GM13977 (cell line): ENCODE measurements around the gene LEPROT.

ENCODE experiments used
- DNase-seq: peaks from one replicate; pipeline ENCODE4 v3.0.0; 2012; ENCODE audit warnings: low spot score
- in situ Hi-C: fragments of 300-500 bp; cut with MboI; formaldehyde crosslinking; loops from one replicate; pipeline ENCODE4 v1.12.0; 2022; ENCODE audit warnings: low sequenced_read_pairs, low pct_unique_long_range_greater_than_20kb, mixed read lengths, inconsistent platforms; ENCODE audit not compliant: unreplicated experiment
- TF ChIP-seq, protein P1 (sequence below): IDR thresholded peaks from 2 replicates; pipeline ENCODE4 v1.5.1; 2012; ENCODE audit warnings: mild to moderate bottlenecking, control low read depth; ENCODE audit not compliant: insufficient read depth; ENCODE audit errors: extremely low read depth, missing control alignments

Gene LEPROT

DNA sequence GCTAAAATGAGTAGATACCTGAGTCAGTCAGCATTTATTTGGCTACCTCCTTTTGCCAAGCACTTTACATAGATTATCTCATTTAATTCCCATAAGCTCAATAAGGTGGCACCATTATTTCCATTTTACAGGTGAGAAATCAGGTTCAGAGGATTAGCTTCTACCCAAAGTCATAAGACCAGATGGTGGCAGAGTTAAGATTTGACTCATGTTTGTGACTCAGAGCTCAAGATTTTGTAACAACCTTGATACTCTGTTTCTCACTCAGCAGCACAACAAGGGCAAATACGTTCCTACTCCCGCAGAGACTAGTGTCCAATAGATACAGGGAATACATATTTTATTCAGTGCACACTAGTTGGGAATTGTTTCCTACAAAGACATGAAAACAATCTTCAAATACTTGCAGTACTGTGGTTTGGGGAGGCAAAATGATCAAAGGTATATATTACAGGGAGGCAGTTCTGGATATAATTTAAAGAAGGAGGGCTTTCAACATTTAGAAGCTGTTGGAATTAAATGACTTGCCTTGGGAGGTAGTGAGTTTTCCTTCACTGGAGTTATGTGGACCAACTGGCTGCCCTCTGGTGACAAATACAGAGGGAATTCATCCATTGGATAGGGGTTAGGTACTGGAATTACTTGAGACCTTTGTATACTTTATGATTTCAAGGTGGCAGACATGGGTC is 3.6 kb downstream of the LEPROT start:
- in situ Hi-C loops, result no loop called here

DNA sequence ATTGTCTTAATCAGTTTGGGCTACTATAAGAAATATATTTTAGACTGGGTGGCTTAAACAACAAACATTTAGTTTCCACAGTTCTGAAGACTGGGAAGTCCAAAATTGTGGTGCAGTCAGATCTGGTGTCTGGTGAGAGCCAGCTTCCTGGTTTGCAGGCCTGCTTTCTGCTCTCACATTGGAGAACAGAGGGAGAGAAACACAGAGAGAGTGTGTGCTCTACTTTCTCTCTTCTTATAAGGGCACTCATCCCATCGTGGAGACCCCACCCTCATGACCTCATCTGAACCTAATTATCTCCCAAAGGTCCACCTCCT is 4.1 kb downstream of the LEPROT start:
- no peak for DNase-seq
- in situ Hi-C loops, result no loop called here
- TF ChIP-seq, protein P1, sequence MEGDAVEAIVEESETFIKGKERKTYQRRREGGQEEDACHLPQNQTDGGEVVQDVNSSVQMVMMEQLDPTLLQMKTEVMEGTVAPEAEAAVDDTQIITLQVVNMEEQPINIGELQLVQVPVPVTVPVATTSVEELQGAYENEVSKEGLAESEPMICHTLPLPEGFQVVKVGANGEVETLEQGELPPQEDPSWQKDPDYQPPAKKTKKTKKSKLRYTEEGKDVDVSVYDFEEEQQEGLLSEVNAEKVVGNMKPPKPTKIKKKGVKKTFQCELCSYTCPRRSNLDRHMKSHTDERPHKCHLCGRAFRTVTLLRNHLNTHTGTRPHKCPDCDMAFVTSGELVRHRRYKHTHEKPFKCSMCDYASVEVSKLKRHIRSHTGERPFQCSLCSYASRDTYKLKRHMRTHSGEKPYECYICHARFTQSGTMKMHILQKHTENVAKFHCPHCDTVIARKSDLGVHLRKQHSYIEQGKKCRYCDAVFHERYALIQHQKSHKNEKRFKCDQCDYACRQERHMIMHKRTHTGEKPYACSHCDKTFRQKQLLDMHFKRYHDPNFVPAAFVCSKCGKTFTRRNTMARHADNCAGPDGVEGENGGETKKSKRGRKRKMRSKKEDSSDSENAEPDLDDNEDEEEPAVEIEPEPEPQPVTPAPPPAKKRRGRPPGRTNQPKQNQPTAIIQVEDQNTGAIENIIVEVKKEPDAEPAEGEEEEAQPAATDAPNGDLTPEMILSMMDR, result no peak

More for the DNA sequence above, 3.6 kb downstream of the LEPROT start:
- TF ChIP-seq, protein P1, result no peak
- no peak for DNase-seq

DNA sequence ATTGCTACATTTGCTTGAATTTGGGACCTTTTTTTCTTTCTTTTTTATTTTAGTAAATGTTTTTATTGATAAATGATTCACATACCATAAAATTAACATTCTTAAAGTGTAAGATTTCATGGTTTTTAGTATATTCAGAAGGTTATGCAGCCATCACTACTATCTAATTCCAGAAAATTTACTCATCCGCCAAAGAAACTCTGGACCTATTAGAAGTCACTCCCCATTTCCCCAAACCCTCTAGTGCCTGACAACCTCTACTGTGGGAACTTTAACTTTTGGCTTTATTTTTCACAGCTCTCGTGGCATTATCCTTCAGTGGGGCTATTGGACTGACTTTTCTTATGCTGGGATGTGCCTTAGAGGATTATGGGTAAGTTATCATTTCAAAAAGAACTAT is 4.5 kb downstream of the LEPROT start:
- in situ Hi-C loops, result no loop called here
- TF ChIP-seq, protein P1, result no peak
- no peak for DNase-seq

DNA sequence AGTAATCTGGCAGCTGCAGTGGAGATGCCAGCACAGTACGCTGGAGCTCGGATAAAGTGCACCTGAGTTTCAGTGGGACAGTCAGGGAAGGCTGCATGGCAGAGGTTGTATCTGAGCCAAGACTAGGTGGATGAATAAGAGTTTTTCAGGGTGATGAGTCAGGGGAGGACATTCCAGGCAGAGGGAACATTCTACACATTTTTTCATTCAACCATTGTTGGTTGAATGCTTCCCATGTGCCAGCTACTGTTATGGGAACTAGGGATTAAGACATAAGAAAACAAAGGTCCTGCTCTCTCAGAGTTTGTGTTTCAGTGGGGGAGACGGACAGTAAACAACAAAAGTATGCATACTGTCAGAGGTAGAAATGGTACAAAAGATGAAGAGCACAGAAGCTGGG is 5.2 kb downstream of the LEPROT start:
- DNase-seq, result no peak
- TF ChIP-seq, protein P1, result no peak
- in situ Hi-C loops, result no loop called here

DNA sequence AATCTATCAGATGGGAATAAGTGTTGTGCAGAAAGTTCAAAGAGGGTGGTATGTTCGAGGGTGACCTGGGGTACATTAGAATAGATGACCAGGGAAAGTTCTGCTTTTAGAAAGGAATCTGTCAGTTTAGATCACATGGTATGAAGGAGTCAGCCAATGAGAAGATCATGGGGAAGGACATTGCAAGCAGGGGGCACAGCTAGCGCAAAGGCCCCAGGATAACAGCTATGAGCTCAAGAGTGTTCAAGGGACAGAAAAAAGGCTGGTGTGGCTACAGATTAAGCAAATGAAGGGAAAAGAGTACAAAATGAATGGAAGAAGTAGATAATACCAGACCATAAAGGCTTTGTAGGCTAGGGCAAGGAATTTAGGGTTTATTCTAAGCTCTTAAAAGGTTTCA is 8.6 kb downstream of the LEPROT start:
- TF ChIP-seq, protein P1, result no peak
- DNase-seq, result no peak
- in situ Hi-C loops, result no loop called here

DNA sequence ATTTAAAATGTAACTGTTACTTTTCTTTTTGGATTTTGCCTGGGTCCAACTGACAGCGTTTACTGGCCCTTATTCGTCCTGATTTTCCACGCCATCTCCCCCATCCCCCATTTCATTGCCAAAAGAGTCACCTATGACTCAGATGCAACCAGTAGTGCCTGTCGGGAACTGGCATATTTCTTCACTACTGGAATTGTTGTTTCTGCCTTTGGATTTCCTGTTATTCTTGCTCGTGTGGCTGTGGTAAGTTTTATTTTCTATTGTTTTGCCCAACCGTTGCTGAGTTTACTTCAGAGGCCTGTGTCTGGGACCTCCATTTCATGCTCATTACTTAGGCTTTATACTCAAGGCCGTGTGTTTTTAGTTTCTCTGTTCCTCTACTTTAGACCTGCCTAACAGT is 9.3 kb downstream of the LEPROT start:
- TF ChIP-seq, protein P1, result no peak
- DNase-seq, result no peak
- in situ Hi-C loops, result no loop called here

DNA sequence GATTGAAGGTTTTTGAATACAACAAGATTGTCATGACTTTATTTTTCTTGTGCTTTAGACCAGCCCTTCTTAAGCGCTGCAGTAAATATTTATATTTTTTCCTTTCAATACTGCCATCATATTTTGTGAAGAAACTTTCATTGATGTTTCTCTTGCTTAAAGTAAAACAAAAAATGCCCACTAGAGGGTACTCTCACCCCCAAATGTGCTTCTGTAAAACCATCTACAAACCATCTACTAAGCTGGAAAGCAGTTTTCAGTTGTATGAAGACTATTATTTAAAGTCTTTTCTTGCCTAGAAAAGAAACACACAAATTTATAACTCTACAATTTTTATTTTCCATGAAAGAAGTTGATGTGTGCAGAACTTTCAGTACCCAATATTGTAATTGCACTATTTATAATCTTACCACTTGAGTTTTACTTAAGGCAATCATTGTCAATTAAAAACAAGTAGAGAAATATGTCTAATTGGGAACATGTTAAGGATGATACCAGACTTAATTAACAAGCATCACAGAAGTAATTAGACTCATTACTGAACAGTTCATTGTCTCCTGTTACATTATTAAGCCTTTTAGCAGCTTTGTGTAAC is 10.7 kb downstream of the LEPROT start:
- DNase-seq, result peak; percentile 36
- TF ChIP-seq, protein P1, result peak; percentile 49
- in situ Hi-C loops, result no loop called here
